ENCODE measurements around the gene LILRB4. TPM values are rescaled to one million over a fixed set of nuclear protein-coding genes. Genes with fewer than 3 reads are reported as not detected.

LILRB4 gene
- total RNA-seq, 1 experiment from 2014 or later, result not detected

DNA sequence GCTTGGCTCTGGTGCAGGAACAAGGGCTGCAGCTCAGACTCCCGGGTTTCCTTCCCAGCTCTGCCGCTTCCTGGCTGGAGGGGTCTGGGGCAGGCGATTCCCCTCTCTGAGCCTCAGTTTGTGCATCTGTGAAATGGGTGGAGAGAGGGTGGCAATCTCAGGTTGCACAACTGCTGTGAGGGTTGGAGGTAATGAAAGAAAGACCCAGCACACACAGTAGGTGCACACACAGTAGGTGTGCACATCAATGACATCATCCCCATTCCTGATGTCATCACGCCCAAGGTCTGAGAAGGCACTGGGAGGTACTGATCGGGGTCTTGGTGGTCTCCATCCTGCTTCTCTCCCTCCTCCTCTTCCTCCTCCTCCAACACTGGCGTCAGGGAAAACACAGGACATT is 2.7 kb downstream of the LILRB4 start:
- no peak overlapping the region for H2BK12ac ChIP-seq (ENCODE audit: insufficient read length, low read depth, low read length)
- H3K4me1 Mint-ChIP-seq, result no peaks in the 10 kb centered on the region
- WGBS (ENCODE audit: extremely low coverage, insufficient read length, low lambda C conversion rate), result no CpG with 5 or more reads among the region's 6 CpGs

More for the DNA sequence above, 2.7 kb downstream of the LILRB4 start:
- DNase-seq, result no peak
- Histone ChIP-seq H4K8ac (replicated peaks; ENCODE audit: insufficient read length, low read depth, low read length) (no peak overlapping the region), H4K5ac (ENCODE audit: insufficient read length, low read depth, low read length) (no peak overlapping the region), H3K23ac (ENCODE audit: insufficient read length, low read depth, low read length) (no peak overlapping the region), H2BK20ac (ENCODE audit: low read depth, low read length, poor library complexity, severe bottlenecking) (no peak overlapping the region), H4K20me1 (ENCODE audit: control insufficient read depth, insufficient read depth, insufficient read length) (no peaks in the 10 kb centered on the region), H3K56ac (ENCODE audit: insufficient read length, low read depth, low read length) (no peak overlapping the region), H3K9ac (ENCODE audit: extremely low read depth, insufficient read length, low read length) (no peak overlapping the region), H3K18ac (ENCODE audit: insufficient read length, low read depth, low read length) (no peak overlapping the region), H2AK5ac (ENCODE audit: insufficient read length, low read length) (no peak overlapping the region), H2BK120ac (ENCODE audit: low read depth, low read length, poor library complexity, severe bottlenecking) (no peak overlapping the region), H3K27ac (ENCODE audit: insufficient read length, low read depth, low read length) (no peak overlapping the region), H3K4ac (ENCODE audit: low read depth, low read length) (no peak overlapping the region), H2BK5ac (ENCODE audit: insufficient read length, low read length) (no peak overlapping the region), H3K4me1 (ENCODE audit: insufficient read depth, low read length) (no peaks in the 10 kb centered on the region), H3K23me2 (ENCODE audit: insufficient read length, low read depth, low read length, poor library complexity, severe bottlenecking) (no peaks in the 10 kb centered on the region), H2BK15ac (ENCODE audit: low read depth, low read length) (no peak overlapping the region), H3T11ph (ENCODE audit: low read length) (no peak overlapping the region), H2AFZ (ENCODE audit: low read length) (no peak overlapping the region), H3K4me2 (ENCODE audit: insufficient read depth, insufficient read length, low read length) (no peak overlapping the region), H3K79me1 (ENCODE audit: insufficient read depth, low read depth, low read length, poor library complexity, severe bottlenecking) (no peaks in the 10 kb centered on the region), H3K14ac (ENCODE audit: insufficient read depth, low read length) (no peak overlapping the region), H3K79me2 (ENCODE audit: insufficient read depth, low read length) (no peaks in the 10 kb centered on the region), H3K27me3 (ENCODE audit: insufficient read depth, low read length) (no peaks in the 10 kb centered on the region), H4K91ac (ENCODE audit: insufficient read length, low read depth, low read length) (no peak overlapping the region), H3K9me3 (ENCODE audit: control insufficient read depth, low read depth, low read length) (peaks cover 88% of the 10 kb centered on the region)
- TF ChIP-seq, protein P1, sequence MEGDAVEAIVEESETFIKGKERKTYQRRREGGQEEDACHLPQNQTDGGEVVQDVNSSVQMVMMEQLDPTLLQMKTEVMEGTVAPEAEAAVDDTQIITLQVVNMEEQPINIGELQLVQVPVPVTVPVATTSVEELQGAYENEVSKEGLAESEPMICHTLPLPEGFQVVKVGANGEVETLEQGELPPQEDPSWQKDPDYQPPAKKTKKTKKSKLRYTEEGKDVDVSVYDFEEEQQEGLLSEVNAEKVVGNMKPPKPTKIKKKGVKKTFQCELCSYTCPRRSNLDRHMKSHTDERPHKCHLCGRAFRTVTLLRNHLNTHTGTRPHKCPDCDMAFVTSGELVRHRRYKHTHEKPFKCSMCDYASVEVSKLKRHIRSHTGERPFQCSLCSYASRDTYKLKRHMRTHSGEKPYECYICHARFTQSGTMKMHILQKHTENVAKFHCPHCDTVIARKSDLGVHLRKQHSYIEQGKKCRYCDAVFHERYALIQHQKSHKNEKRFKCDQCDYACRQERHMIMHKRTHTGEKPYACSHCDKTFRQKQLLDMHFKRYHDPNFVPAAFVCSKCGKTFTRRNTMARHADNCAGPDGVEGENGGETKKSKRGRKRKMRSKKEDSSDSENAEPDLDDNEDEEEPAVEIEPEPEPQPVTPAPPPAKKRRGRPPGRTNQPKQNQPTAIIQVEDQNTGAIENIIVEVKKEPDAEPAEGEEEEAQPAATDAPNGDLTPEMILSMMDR (conservative IDR thresholded peaks at IDR 0.05), result no peak
- no peak overlapping the region for H3K4me3 Mint-ChIP-seq
- H3K9me3 Mint-ChIP-seq, result peaks cover 81 to 100% of the 10 kb centered on the region in 2 experiments
- peaks cover 11 to 30% (median 17%) of the 10 kb centered on the region in 3 experiments; a peak in 6 of 7 replicates for H3K36me3 Mint-ChIP-seq (ENCODE audit: insufficient read depth in 1 of 3, low read depth in 3 of 3)
- no peak overlapping the region; a peak in 1 of 7 replicates for H3K27ac Mint-ChIP-seq
- H3K27me3 Mint-ChIP-seq (ENCODE audit: low read depth), result peaks cover 2% of the 10 kb centered on the region; the same call in 1 of the 2 replicates

Data from H9 (cell line).